RCC 7860 (cell line): ENCODE measurements around the gene MS4A4E.
"Not testable (repeated sequence)": the region's sequence is repeated elsewhere in the genome, so short reads cannot be mapped to it uniquely, and the experiment has no call there.

ENCODE experiments used
- DNase-seq: peaks from one replicate; pipeline ENCODE4 v3.0.0-alpha.2; 2015; ENCODE audit warnings: low spot score
- FAIRE-seq: peaks from 2 replicates; lab custom pipeline; 2012; peaks lifted over from hg19 to GRCh38; lab: Jason Lieb, UNC

The MS4A4E gene

GRCh38 chr11:60222141-60222540 is 20.8 kb downstream of the MS4A4E start:
- FAIRE-seq (no peak), DNase-seq (no peak)

GRCh38 chr11:60221692-60222091 is 21.2 kb downstream of the MS4A4E start:
- FAIRE-seq (no peak), DNase-seq (no peak)

GRCh38 chr11:60221181-60221580 is 21.8 kb downstream of the MS4A4E start:
- DNase-seq, result no peak
- no peak for FAIRE-seq

- FAIRE-seq (no peak), DNase-seq (no peak)
Observed at GRCh38 chr11:60214386-60214785, 28.6 kb downstream of the MS4A4E start.

- FAIRE-seq, result no peak
- DNase-seq, result no peak
Observed at GRCh38 chr11:60211206-60211605, 31.7 kb downstream of the MS4A4E start.

- FAIRE-seq, result no peak
Observed at GRCh38 chr11:60209977-60210376, 33.0 kb downstream of the MS4A4E start.

GRCh38 chr11:60208951-60209350 is 34.0 kb downstream of the MS4A4E start:
- FAIRE-seq (no peak), DNase-seq (no peak)

More at GRCh38 chr11:60209977-60210376, 33.0 kb downstream of the MS4A4E start:
- DNase-seq, result no peak

- FAIRE-seq (peak; percentile 42), DNase-seq (no peak)
Observed at GRCh38 chr11:60208146-60208895, 34.6 kb downstream of the MS4A4E start.

- no peak for FAIRE-seq
- DNase-seq, result no peak
Observed at GRCh38 chr11:60206616-60207015, 36.3 kb downstream of the MS4A4E start.

- no peak for FAIRE-seq
Observed at GRCh38 chr11:60204922-60205321, 38.0 kb downstream of the MS4A4E start.

GRCh38 chr11:60201334-60201733 is 41.6 kb downstream of the MS4A4E start:
- DNase-seq, FAIRE-seq: not testable (repeated sequence)

More at GRCh38 chr11:60204922-60205321, 38.0 kb downstream of the MS4A4E start:
- DNase-seq, result no peak

GRCh38 chr11:60197442-60197841 is 45.5 kb downstream of the MS4A4E start:
- FAIRE-seq, result no peak
- no peak for DNase-seq

- FAIRE-seq (no peak), DNase-seq (no peak)
Observed at GRCh38 chr11:60195923-60196368, 47.0 kb downstream of the MS4A4E start.

GRCh38 chr11:60194511-60194910 is 48.4 kb downstream of the MS4A4E start:
- no peak for FAIRE-seq

GRCh38 chr11:60193687-60194433 is 49.1 kb downstream of the MS4A4E start:
- no peak for FAIRE-seq
- DNase-seq, result peak; percentile 5

More at GRCh38 chr11:60194511-60194910, 48.4 kb downstream of the MS4A4E start:
- no peak for DNase-seq

- FAIRE-seq, DNase-seq: not testable (repeated sequence)
Observed at GRCh38 chr11:60192564-60192963, 50.4 kb downstream of the MS4A4E start.

- not testable (repeated sequence) for FAIRE-seq
Observed at GRCh38 chr11:60188481-60188880, 54.5 kb downstream of the MS4A4E start.

GRCh38 chr11:60186128-60186527 is 56.8 kb downstream of the MS4A4E start:
- not testable (repeated sequence) for FAIRE-seq

More at GRCh38 chr11:60188481-60188880, 54.5 kb downstream of the MS4A4E start:
- not testable (repeated sequence) for DNase-seq

GRCh38 chr11:60185512-60185827 is 57.5 kb downstream of the MS4A4E start:
- DNase-seq, FAIRE-seq: not testable (repeated sequence)

More at GRCh38 chr11:60186128-60186527, 56.8 kb downstream of the MS4A4E start:
- not testable (repeated sequence) for DNase-seq

- FAIRE-seq, result no peak
- no peak for DNase-seq
Observed at GRCh38 chr11:60184824-60185511, 58.0 kb downstream of the MS4A4E start.

- DNase-seq, result no peak
- no peak for FAIRE-seq
Observed at GRCh38 chr11:60183591-60184205, 59.2 kb downstream of the MS4A4E start.
